Upper lobe of left lung (tissue), 4 donors: ENCODE data around the gene MIEF1.

ENCODE experiments used
- EP300 ChIP-seq, 4 donors: sonication (generic); formaldehyde crosslinking; IDR thresholded peaks; one replicate each; pipeline ENCODE4 v1.5.1; 2017; ENCODE audit warnings: antibody characterized with exemption in 4 of 4, control low read depth in 2 of 4
- POLR2A ChIP-seq, 4 donors: fragments of 450-650 bp; IDR thresholded peaks; one replicate each; pipeline ENCODE4 v1.5.1; 2016 to 2017; ENCODE audit warnings: antibody characterized with exemption in 4 of 4, mild to moderate bottlenecking in 2 of 4
- POLR2AphosphoS5 ChIP-seq, 2 donors: sonication (generic); formaldehyde crosslinking; IDR thresholded peaks; one replicate each; pipeline ENCODE4 v1.5.1; 2017; ENCODE audit warnings: antibody characterized with exemption in 2 of 2
- TF ChIP-seq, protein P1 (sequence below), 6 experiments: fragments of 450-650 bp in 4 of 6; fragments of 200-600 bp in 2 of 6; sonication (generic) in 2 of 6; IDR thresholded peaks; one replicate each; pipeline ENCODE4 v1.5.1; 2016 to 2019; ENCODE audit warnings: antibody characterized with exemption in 6 of 6

DNA sequence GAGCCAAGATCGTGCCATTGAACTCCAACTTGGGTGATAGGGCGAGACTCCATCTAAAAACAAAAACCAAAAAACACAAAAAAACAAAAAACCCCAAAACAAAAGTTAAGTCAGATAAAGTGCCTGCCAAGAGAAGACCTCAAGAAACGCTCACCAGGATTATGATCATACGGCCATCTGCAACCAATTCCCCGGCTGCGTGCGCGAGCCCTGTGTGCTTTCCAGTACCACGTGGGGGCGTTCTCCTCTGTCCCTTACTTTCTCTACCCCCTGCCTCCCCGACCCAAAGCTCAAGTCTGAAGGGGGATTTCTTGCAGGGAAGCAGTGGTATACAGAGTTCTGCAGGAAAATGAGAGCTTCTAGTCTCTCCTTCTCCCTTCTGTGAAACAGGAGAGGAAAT, 41.0 kb downstream of the MIEF1 start:
- no peak for TF ChIP-seq POLR2AphosphoS5 (IDR thresholded peaks at IDR 0.05)
- TF ChIP-seq, protein P1, sequence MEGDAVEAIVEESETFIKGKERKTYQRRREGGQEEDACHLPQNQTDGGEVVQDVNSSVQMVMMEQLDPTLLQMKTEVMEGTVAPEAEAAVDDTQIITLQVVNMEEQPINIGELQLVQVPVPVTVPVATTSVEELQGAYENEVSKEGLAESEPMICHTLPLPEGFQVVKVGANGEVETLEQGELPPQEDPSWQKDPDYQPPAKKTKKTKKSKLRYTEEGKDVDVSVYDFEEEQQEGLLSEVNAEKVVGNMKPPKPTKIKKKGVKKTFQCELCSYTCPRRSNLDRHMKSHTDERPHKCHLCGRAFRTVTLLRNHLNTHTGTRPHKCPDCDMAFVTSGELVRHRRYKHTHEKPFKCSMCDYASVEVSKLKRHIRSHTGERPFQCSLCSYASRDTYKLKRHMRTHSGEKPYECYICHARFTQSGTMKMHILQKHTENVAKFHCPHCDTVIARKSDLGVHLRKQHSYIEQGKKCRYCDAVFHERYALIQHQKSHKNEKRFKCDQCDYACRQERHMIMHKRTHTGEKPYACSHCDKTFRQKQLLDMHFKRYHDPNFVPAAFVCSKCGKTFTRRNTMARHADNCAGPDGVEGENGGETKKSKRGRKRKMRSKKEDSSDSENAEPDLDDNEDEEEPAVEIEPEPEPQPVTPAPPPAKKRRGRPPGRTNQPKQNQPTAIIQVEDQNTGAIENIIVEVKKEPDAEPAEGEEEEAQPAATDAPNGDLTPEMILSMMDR (IDR thresholded peaks at IDR 0.05) = no peak
- TF ChIP-seq EP300 (IDR thresholded peaks at IDR 0.05) = no peak
- TF ChIP-seq POLR2A (IDR thresholded peaks at IDR 0.05) = no peak
